Measurements from ENCODE around the gene SYNDIG1.

The SYNDIG1 gene

DNA sequence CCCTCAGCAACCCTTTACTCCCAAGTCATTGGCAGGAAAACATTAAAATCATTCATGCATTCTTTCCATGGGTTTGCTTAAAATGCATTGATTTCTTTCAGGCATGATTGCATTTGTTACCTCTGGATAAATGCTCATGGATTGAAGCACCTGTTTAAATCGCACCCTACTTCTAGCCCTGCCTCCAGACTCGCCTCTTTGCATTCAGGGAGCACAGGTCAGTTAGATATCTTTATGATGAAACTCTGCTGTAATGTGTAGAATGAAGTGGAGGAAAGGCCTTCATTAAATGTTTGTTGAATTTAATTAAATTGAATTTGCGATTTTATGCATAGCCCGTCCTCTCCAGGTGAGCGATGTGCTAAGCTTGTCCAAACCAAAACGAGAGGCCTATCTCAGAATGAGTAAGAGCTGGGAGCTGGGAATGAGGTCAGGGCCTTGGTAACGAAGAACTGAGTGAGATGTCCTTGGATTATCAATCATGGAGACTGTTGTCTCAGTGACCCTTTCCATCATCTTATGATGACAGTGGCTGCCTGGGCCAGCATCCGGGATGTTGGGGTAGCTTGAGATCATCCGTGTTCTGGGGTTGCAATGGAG lies 210.1 kb downstream of the SYNDIG1 start:
- no peak for DNase-seq

DNA sequence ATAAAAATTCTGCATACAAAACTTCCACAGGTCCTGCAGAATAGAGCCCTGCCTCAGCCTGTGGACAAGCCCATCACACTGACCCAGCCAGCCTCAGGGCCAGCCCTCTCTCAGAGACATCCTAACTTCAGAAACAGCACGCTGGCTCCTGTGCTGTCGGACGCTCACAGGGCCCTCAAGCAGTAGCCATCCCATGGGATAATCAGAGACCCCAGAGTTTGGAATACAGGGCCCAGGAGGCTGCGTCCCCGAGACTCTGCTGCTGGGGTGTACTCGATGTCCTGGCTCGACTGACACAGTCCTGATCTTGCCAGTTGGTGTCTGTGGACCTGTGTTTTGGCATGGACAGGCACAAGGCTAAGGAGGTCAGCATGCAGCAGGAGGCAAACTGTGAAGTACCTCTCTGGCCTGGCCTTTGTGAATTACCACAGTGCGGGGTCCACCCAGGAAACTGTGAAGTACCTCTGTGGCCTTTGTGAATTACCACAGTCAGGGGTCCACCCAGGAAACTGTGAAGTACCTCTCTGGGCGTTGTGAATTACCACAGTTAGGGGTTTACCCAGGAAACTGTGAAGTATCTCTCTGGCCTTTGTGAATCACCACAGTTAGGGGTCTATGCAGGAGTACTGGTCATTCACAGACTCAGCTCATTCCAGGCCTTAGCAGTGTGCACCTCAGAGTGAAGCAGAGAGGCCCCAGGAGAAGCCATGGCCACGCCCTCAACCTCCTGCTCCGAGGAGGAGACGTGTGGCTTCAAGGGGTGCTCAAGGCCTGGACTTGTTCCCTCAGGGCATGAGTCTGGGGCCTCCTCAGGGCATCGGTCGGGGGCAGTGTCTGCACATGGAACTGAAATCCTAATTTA lies 212.4 kb downstream of the SYNDIG1 start:
- no peak for DNase-seq

DNA sequence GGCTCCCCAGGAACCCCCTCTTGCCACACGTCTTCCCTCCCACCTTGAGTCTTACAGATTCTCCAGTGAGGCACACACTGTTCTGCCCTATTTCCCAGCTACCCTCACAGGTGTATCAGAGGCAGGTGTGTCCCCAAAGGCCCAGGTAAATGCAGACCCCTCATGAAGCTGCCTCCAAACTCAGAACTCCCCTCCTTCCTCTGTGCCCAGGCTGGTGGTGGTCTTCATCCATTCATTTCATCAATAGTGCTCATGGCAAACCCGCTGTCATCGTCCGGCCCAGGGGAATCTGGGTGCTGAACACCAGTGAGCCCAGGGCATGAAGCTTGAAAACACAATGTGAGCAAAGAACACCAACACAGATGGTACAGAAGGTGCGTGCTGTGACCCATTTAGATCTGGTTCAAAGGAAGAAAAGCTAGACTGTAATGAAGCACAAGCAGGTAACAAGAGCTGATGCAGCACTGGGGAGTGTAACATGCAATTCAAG lies 213.1 kb downstream of the SYNDIG1 start:
- no peak for DNase-seq

DNA sequence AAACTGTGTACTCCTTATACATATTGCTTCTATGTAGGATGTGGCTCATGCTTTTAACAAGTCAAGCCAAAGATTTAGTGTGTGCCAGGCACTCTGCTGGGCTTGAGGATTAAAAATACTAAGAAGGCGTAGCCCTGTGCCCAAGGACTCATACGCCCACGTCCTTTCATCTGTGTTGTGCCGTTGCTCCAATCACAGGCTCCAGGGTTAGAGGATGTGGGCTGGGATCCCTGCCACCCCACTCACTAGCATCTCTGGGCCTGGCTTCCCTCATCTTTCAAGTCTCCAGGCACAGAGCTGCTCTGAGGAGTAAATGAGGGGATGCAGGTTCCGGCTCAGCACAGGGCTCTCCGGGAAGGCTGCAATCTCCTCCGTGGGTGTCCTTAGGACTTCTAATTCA lies 214.2 kb downstream of the SYNDIG1 start:
- no peak for DNase-seq

DNA sequence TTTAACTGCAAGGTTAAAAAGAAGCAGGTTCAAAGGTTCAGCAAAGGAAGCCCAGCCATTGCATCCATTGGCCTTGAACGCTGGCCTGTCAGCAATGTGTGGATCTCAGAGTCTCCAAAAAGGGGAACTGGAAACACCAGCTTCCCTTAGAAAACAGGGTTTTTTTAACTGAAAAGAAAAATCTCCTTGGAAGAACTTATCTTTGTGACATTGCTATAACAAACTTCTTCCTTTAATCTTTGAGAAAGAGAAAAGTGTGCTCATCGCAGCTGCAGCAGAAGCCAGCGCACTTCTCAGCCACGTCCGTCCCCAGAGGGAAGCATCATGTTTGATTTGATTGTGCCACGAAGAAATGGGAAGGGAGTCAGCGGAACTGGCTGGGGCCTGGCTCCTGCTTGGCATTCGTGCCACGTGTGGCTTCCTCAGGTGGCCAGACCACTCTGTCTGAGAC lies 215.0 kb downstream of the SYNDIG1 start:
- peak; percentile 54 for DNase-seq

DNA sequence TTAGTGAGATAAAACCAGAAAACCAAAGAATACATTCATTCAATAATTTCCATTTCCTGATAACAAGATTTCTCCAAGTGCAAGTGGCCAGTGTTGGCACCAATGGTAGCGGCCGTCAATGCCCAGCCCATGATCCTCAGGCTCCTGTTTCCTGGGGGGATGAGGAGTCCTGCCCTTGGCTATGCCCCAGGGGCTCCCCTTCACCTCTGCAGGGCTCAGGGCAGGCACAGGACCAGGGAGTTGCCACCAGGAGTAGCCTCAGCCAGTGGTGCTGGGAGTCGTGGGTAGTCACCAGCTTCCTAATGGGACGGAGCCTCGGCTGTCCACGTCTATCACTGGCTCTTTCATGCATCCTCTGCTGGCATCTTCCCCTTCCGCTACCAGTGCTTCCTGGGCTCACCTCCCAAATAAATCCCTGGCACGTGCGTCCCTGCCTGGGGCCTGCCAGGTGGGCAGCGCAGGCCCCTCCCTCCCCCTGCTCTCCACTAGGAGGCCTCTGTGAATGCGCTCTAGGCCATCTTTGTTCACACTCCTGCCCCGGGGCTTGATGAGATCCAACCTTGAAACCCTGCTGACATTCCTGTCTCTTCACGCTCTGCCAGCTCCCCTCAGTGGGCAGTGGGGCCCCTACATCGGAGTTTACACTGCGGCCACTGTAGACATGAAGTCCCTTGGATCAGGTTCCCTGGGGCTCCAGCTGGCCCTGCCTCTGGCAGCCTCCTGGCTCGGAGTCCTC lies 215.7 kb downstream of the SYNDIG1 start:
- no peak for DNase-seq

DNA sequence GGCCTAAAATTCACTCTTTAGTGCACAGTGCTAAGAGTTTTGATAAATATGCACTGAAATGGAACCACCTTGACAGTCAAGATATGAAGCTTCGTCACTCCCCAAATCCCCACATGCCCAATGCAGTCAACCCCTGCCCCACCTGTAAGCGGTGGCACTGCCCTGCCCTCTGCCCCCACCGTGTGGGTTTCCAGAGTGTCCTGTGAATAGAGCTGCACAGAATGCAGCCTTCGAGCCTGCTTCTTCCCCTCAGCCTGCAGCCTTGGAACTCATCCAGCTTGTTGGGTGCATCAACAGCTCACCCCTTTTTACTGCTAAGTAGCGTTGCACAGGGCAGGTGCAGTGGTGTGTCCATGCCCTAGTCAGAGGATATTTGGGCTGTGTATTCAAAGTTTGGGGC lies 216.3 kb downstream of the SYNDIG1 start:
- no peak for DNase-seq

DNA sequence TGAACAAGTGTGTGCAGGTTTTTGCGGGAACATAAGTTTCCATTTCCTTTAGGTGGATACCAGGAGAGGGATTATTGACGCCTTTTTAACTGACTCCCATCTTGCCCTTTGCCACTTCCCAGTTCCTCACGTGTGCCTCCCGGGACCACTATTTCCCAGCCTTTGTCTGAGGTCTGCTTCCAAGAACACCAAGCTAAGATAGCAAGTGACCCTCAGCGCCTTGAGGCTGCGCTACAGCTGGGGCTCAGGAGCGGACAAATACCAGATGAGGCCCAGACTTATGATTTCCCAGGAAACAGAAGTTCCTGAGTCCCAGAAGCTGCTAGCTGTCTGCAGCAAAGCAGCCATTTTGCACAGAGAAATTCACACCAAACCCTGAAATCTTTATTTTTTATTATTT lies 216.7 kb downstream of the SYNDIG1 start:
- DNase-seq, result no peak

DNA sequence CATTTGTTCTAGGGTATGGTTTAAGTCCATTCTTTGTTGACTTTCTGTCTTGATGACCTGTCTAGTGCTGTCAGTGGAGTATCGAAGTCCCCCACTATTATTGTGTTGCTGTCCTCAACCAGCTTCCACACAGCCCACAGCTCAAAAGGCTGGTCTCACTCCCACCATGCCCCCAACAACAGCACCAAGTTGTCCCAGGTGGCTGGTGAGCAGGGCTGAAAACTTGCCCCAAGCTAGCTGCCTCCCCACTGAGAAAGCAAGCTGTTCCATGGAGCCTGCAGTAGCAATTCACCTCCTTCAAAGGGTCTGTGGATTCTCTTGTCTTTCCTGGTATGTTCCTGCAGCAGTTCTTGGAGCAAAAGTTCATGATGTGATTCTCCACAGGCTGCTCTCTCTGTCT lies 221.0 kb downstream of the SYNDIG1 start:
- no peak for DNase-seq

DNA sequence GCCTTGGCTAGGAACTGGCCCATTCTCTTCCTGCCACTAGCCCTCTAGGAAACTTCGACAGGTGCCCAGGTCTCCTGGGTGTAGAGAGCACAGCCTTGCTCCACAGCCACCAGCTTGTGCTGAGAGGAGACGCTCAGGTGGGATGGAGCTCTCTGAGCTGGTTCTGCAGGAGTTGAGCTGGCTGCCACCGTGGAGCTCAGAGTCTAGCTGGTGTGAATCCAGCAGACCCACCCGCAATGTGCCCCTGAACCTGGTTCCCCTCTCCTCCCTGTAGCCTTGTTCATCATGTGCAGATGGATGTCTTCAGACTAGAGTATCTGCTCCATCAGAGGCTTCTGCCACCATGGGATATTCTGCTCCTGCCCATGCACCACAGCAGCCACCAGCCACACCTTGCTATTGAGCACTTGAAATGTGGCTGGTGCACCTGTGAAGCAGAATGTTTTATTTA lies 222.5 kb downstream of the SYNDIG1 start:
- DNase-seq, result no peak

DNA sequence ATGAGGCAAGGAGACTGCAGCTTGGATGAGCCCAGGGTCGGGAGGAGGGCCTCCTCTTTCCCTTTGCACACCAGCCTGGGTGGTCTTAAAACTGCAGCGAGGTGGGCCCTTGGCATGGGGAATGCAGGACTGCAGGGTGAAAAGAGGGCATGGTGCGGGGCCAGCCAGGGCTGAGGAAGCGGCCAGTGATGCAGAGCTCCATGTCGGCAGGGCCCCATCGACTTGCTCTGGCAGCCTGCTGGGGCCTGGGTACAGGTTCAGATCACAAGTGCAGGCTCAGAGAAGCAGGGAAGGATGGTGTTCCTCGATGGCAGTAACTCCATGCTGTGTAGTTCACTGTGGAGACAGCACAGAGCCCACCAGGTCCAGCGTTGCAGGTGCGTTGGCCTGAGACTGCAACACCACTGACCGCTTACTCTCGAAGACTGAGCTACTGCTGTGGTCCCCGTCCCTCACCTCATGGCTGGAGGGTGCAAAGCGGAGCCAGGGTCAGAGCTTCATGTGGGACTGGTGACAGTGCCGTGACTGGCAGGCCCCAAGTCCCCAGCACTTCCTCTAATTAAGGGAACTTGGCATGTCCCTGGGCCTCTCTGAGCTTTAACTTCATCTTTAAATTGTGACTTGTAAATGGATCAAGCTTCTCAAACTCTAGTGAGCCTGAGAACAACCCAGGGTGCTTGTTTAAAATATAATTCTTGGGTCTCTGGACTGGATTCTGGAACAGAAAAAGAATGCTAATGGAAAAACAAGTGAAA lies 223.2 kb downstream of the SYNDIG1 start:
- DNase-seq, result peak; percentile 46

DNA sequence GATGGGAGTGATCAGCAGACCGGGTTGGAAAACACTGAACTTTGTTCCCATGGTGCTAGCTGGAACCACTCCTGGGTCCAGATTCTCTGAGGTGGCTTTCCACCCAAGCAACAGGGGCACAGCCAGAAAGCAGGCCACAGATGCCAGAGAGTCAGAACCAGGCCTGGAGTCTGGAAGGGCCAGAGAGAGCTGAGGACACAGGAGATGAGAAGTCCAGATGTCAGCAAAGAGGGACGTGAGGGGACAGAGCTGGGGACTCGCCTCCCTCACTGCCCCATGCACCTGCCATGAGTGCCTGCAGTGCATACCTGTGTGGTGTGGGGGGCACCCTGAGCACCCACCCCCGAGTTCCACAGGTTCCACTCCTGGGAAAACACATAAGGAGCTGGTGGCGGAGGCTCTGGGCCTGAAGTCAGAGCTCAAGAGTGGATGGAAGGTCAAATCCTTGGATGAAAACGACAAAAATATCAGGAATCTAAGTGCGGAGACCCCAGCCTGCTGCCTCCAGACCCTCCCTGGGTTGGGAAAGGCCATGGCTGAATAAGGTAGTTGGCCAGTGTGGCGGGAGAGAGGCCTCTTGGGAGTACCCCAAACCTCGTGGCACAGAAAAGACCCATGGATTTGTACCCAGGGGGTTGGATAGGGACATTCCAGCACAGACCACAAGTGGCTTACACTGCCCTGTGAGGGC lies 224.2 kb downstream of the SYNDIG1 start:
- no peak for DNase-seq

DNA sequence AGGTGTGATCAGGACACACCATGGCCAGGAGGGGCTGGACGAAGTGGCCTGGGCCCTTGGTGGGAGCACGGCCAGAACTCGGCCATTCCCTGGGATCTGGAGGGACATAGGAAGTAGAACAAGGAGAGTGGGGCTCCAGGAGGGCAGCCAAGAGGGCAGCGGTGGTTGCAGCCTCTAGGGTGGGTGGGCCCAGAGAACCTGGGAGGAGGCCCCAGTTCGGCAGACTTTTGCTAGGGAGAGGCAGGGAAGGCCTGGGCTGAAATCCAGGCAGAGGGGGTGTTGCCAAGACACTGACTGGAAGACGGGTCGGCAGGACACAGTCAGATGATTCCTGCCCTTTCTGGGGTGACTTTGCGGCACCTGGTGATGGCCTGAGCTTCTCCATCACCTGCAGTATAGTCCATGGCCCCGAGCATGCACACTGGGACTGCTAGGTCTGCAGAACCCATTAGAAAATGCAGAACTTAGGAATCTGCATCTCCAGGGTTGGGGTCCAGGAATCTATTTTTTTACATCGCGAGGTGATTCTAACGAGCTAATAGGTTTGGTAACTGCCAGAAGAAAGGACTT lies 224.8 kb downstream of the SYNDIG1 start:
- DNase-seq, result no peak

DNA sequence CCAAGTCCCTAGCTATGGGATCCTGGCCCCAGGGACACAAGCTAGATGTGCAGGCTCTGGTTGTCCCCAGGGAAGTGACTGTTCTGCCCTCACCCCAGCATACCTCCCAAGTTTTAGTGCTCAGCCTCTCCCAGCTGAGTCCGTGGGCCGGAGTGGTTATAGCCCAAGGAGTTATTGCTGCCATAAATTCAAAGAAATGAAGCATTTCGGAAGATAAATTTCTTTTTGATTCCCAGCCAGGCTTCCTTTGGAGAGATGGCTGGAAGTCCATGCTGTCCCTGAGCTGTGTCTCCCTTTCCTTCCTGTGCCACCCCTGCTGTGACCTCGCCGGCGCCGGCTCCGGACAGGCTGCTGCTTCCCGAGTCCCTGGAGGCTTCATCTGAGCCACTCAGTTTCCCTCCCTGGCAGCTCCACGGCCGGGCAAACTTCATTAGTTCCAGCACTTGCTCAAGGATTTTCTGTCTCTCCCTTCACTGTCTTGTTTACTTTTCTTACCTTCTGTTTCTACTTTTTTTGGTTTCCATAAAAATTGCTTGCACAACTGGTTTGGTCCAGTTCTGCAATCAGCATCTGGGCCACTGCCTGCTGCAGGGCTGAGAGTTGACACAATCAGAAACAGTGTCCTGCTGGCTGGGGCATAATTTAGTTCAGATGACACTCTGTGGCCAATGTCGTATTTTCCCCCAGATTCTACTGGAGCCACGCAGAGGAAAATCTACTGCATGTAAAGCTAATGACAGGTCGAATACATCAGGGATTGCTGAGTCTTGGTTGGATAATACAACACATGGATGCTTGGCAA lies 225.5 kb downstream of the SYNDIG1 start:
- DNase-seq, result no peak

DNA sequence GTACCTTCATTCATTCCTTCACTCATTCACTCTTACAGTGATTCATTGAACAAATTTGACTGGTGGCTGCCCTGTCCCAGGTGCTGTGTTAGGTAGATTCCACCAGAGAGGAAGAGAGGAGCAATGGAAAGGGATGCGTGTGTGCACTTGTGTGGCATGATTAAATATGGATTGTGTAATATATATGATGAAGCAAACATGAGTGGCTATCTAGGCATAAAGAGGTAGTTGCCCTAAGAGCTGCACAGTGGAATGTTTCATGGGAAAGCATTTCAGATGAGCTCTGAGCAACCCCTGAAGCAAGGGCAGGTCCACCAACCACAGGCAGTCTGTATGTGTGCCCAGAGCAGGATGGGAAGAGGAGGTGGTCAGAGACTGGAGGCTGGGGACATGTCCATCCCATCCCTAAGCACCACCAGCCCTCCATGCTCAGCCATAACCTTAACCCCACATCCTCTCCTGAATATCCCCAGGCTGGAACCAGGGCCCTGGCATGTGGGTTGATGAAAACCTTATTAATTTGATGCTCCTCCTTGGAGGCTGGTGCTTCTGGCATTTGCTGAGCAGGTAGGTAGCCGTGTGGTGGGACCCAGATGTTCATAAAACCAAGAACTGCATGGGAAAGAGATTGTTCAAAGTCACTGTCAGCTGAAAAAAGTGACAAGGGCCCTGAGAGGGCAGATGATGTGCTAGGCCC lies 226.2 kb downstream of the SYNDIG1 start:
- no peak for DNase-seq

DNA sequence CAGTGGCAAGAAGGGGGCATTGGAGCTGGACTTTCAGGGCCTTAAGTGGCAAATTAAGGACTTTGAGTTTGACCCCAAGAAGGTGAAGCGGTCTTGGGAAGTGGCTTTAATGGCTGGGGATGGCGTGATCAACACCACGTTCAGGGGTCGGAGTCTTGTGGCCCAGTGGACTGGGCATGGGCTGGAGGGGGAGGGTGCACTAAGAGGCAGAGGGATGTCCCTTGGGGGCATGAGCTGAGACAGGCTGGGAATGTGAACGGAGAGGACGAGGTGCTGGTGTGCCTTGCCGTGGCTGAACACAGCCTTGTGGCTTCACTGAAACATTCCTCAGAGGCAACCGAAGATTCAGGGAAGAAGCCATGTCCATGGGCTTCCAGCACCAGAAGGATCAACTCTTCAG lies 227.0 kb downstream of the SYNDIG1 start:
- DNase-seq, result no peak

DNA sequence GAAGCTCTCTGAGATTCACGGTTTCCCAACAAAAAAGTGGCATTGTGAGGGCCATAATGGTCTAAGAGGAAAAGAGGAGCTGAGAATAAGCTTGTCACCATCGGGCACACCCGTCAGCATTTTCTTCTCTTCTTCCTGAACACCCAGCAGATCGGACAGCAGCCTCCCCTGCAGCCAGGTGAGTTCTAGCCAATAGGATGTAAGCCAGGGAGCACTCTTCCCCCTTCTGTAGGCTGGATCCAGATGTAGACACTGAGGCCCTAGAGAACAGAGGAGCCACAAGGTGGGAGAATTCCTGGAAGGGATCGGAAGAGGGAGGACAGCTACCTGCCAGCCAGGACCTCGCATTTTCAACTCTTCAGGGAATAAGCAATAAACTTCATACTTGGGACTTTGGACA lies 228.0 kb downstream of the SYNDIG1 start:
- no peak for DNase-seq

DNA sequence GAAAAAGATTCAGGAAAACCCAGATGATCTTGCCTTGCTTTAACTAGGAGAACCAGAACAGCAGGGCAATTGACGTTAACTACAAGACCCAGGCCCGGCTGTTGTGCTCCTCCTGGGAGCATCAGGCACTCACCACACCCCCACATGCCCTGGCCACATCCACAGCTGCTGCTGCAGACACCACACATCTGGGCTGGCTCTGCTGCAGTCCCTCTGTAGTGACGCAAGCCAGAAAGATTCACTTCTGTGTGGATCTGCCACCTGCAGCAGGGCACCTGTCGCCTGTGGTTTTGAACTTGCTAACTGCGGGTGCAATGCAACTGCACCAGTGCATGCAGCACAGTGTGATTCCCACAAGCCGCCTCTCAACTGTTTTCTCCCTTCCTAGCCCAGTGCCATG lies 228.8 kb downstream of the SYNDIG1 start:
- DNase-seq, result no peak

DNA sequence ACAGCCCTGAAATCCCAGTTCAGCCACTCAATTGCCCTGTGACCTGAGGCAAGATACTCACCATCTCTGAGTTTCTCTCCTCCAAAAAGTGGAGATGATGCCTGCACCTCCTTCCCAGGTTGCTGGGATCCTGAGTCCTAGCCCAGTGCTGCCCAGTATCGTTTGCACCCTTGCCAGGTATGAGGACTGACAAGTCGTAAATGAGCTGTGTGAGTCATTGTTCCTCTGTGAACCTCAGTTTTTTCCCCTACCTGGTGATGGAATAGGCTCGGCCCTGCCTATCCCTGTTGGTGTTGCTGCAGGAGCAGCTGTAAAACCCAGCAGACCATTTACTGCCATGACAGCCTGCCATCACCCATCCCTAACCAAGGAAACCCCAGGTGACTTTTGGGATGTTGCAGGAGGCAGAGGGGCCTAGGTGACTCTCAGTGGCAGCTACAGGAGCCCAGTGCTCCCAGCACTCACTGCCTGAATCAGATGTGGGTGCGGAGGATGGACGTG lies 229.3 kb downstream of the SYNDIG1 start:
- DNase-seq, result no peak
